NT2/D1 (cell line): Measurements from ENCODE around the gene SH2D6.

ENCODE experiments used
- DNase-seq: peaks from one replicate; pipeline ENCODE4 v3.0.0-alpha.2; 2011; ENCODE audit warnings: low read depth, low spot score
- H3K27me3 ChIP-seq: 2 replicates; pipeline ENCODE4 v1.6.0; 2011; ENCODE audit warnings: mild to moderate bottlenecking; ENCODE audit not compliant: insufficient read length, insufficient read depth
- H3K36me3 ChIP-seq: 2 replicates; pipeline ENCODE4 v1.6.1; 2011; ENCODE audit warnings: mild to moderate bottlenecking, low read length, mixed read lengths; ENCODE audit not compliant: insufficient read depth, insufficient read length
- H3K4me1 ChIP-seq: 2 replicates; pipeline ENCODE4 v1.5.1; 2011; ENCODE audit not compliant: insufficient read depth, insufficient read length
- H3K4me3 ChIP-seq: 2 replicates; pipeline ENCODE4 v1.5.1; 2011; ENCODE audit warnings: low read depth; ENCODE audit not compliant: insufficient read length
- H3K9ac ChIP-seq: 2 replicates; pipeline ENCODE4 v1.6.0; 2011; ENCODE audit warnings: low read depth; ENCODE audit not compliant: insufficient read length
- H3K9me3 ChIP-seq: 2 replicates; pipeline ENCODE4 v1.5.1; 2011; ENCODE audit warnings: mild to moderate bottlenecking, low read length; ENCODE audit not compliant: insufficient read depth
- SUZ12 ChIP-seq: IDR thresholded peaks from 2 replicates; pipeline ENCODE4 v1.6.1; 2011; ENCODE audit not compliant: insufficient read length, insufficient read depth; ENCODE audit errors: extremely low read depth
- YY1 ChIP-seq: IDR thresholded peaks from 2 replicates; pipeline ENCODE4 v1.6.1; 2011; ENCODE audit not compliant: insufficient read length, insufficient read depth
- ZNF274 ChIP-seq: IDR thresholded peaks from 2 replicates; pipeline ENCODE4 v1.6.1; 2011; ENCODE audit warnings: mild to moderate bottlenecking, low read depth, low read length

The SH2D6 gene

DNA sequence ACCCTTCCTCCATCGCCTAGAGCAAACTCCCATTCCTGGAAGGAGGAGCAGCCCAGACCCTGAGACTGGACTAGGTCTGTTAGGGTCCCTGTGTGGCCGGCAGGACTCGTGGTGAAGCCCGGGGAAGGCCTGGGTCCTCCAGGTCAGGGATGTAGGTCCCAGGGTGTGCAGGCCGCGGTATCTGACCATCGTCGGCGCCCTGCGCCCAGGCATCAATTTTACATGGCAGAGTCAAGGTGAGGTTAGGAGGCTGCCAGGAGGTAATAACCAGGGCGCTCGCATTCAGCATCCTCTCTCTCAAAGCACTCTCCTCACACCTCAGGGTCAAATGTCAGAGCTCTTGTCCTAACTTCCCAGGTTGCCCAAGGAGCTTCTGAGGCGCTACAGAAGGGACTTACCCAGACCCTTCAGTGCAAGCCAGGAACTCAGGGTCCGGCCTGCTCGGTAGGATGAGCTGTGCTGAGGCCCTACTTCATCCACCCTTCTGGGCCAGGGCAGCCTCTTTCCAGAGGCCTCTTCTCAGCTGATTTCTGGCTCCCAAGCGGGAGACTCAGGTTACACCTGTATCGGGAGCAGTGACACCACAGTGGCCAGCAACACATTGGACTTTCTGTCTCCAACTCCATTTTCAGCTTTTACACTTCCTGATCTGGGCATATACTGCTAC is 628 bp downstream of the SH2D6 start:
- H3K9me3 ChIP-seq = no peaks in the 10 kb centered on the region
- peak overlapping the region; percentile 81 for H3K9ac ChIP-seq
- H3K27me3 ChIP-seq = no peaks in the 10 kb centered on the region
- H3K4me3 ChIP-seq = peak overlapping the region; percentile 60
- no peak for TF ChIP-seq ZNF274
- no peak for TF ChIP-seq YY1
- TF ChIP-seq SUZ12 = no peak
- no peaks in the 10 kb centered on the region for H3K36me3 ChIP-seq
- H3K4me1 ChIP-seq = peaks cover 11% of the 10 kb centered on the region
- no peak for DNase-seq

DNA sequence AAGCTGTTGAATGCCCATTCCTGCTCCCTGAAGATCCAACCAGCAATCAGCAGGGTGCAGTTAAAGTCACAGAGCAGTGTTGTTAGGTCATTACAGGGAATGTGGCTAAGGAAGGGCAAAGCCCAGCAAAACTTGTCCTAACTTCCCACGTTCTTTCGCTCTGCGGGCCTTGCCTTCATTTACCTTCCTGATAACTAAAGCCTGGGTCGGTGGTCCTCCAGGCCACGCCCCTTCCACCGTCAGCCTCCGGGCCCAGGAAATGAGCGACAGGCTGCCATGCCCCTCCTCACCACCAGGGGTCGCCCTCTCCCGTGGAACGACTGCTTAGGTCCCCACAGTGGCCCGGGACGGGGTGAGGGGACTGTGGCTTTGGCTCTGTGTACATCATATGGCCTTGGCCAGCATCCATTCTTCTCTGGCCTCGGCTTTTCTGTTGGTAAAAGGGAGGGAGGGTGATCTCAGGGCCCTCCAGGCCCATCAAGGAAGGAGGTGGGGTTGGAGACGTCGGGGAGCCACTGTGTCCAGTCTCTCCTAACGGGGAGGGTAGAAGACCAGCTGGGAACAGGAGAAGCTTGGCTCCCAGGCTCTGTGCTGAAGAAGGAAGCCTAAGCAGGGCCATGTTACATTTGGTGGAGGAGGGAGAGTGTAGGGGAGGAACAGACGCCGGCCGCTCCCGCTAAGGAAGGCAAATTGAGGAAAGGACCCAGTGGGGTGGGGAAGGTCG is 2.2 kb downstream of the SH2D6 start:
- TF ChIP-seq SUZ12 = no peak
- no peak for TF ChIP-seq ZNF274
- no peak for TF ChIP-seq YY1
- Histone ChIP-seq H3K9ac (peak overlapping the region; percentile 47), H3K36me3 (no peaks in the 10 kb centered on the region), H3K27me3 (peaks cover 1% of the 10 kb centered on the region), H3K4me3 (no peak overlapping the region), H3K4me1 (peaks cover 11% of the 10 kb centered on the region), H3K9me3 (no peaks in the 10 kb centered on the region)
- DNase-seq = peak; percentile 74

DNA sequence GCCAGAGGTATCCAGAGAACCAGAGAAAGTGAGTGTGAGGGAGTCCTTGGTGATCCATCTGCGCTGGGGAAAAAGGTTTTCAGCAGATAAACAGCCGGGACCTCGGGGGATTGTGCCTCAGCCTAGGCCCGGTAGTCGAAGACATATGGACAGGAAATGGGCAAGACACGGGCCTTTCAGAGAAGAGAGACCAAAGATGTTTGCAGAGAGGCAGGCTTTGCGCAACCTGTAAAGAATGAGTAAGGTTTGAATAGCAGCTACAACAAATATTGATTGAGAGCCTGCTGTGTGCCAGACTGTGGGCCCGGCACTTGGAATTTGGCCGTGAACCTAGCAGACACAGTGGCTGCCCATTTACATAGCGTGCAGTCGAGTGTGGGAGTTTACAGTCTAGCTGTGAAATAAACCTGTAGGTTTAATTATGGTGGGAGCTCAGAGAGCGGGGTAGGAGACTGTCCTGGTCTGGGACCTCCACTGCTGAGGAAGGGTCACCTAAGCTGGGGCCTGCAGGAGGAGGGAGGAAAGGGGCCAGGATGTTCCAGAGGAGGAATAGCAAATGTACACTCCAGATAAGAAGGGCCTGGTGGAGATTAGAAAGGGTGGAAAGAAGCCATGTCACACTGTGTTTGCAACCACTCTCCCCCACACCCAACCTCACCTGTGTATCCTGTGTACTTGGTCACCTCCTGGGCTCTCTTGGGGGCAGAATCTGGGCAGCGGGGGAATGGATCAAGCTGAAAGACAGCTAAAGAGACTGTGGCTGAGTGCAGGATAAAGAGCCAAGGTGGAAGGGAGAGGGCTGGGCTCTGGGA is 3.0 kb downstream of the SH2D6 start:
- Histone ChIP-seq H3K9ac (peak overlapping the region; percentile 47), H3K4me3 (no peak overlapping the region)
- no peak for DNase-seq

DNA sequence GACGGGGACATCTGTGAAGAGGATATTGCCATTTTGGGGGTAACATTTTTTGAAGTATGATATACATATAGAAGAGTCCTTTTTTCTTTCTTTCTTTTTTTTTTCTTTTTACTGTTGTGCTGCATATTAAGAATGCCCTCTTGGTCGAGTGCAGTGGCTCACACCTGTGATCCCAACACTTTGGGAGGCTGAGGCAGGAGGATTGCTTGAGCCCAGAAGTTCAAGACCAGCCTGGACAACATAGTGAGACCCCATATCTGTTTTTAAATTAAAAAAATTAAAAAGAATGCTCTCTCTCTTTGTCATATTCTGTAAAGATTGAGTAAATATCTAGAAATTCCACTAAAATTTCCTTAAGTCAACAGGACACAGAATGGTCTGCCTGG is 3.6 kb downstream of the SH2D6 start:
- no peaks in the 10 kb centered on the region for H3K9me3 ChIP-seq
- H3K27me3 ChIP-seq = peaks cover 8% of the 10 kb centered on the region
- no peaks in the 10 kb centered on the region for H3K36me3 ChIP-seq
- no peak overlapping the region for H3K9ac ChIP-seq
- no peak for DNase-seq
- TF ChIP-seq SUZ12 = no peak
- no peak for TF ChIP-seq ZNF274
- no peak for TF ChIP-seq YY1
- H3K4me3 ChIP-seq = no peak overlapping the region
- H3K4me1 ChIP-seq = peaks cover 11% of the 10 kb centered on the region

More for the DNA sequence above, 3.0 kb downstream of the SH2D6 start:
- no peaks in the 10 kb centered on the region for H3K36me3 ChIP-seq
- TF ChIP-seq ZNF274 (no peak), SUZ12 (no peak), YY1 (no peak)
- H3K27me3 ChIP-seq = peaks cover 8% of the 10 kb centered on the region
- no peaks in the 10 kb centered on the region for H3K9me3 ChIP-seq
- peaks cover 11% of the 10 kb centered on the region for H3K4me1 ChIP-seq

DNA sequence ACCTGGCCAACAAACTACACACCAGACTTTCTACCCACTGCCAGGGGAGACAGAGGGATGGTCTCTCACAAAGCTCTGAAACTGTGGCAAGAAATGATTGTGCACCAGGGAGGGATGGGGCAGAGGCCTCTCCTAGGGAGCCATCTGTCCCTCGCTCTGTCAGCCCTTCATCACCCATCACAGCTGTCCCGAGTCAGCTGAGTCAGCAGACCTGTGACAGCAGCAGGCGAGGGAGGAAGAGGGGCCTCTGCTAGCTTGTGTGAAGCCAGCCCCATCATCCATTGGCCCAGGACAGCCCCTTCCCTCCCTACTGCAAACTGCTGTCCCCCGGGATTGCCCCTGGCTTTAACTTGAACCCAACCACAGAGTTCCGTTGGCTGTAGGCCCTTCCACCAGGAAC is 5.0 kb downstream of the SH2D6 start:
- Histone ChIP-seq H3K9me3 (no peaks in the 10 kb centered on the region), H3K9ac (no peak overlapping the region), H3K27me3 (peaks cover 8% of the 10 kb centered on the region), H3K4me3 (no peak overlapping the region), H3K4me1 (peaks cover 12% of the 10 kb centered on the region), H3K36me3 (no peaks in the 10 kb centered on the region)
- TF ChIP-seq ZNF274 = no peak
- no peak for TF ChIP-seq YY1
- TF ChIP-seq SUZ12 = no peak
- DNase-seq = no peak

DNA sequence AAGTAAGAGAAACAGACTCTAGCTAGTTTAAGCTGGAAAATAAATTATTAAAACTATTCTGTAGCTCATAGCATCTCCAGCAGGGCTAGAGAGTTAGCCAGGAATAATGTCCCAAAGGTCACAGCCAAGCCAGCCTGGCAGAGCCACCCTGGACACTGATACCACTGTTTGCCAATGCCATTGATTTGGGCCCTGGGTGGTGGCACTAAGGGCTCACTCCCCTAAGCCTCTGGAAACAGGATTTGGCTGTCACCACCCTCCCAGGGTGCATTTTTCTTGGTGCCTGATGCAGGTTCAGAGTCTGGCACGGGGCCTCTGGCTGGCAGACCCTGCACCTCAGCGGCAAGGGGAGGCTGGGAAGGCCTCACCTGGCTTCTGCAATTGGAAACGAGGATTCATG is 7.1 kb downstream of the SH2D6 start:
- Histone ChIP-seq H3K27me3 (peaks cover 8% of the 10 kb centered on the region), H3K9ac (no peak overlapping the region), H3K36me3 (no peaks in the 10 kb centered on the region), H3K4me3 (no peak overlapping the region), H3K9me3 (no peaks in the 10 kb centered on the region), H3K4me1 (peaks cover 24% of the 10 kb centered on the region)
- TF ChIP-seq YY1 = no peak
- TF ChIP-seq SUZ12 = no peak
- no peak for TF ChIP-seq ZNF274
- DNase-seq = no peak

DNA sequence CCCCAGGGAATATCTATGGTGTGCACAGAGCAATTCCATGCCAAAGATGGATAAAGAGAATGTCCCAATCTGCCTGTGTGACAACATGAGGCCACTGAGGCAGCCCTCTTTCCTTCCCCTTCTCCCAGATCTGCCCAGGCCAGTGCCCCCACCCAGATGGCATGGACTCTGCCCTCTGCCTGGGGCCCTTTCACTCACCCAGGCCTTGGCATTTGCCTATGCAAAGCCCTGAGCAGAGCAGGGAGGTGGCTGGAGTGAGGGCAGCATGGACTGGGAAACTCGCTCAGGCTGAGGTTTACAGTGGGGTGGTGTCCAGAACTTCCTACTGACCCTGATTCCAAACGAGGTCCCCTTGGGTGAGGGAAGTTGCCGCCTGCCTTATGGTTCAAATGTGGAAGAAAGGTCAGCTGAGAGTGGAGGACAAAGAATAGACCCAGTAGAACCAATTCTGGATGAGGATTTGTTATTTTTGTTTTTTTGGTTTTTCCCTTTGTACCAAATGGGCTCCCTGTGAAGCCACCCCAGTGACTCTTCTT is 8.9 kb downstream of the SH2D6 start:
- H3K36me3 ChIP-seq = no peaks in the 10 kb centered on the region
- H3K4me3 ChIP-seq = no peak overlapping the region
- H3K27me3 ChIP-seq = peaks cover 8% of the 10 kb centered on the region
- no peak overlapping the region for H3K9ac ChIP-seq
- peaks cover 24% of the 10 kb centered on the region for H3K4me1 ChIP-seq
- TF ChIP-seq SUZ12 (no peak), YY1 (no peak), ZNF274 (no peak)
- no peaks in the 10 kb centered on the region for H3K9me3 ChIP-seq
- no peak for DNase-seq
